Ectodermal cell (in vitro differentiated cells): ENCODE results near the gene TNC.
A peak's percentile ranks its signal among the peaks of the same experiment; 100 is the strongest.

Experiments
- H3K27ac ChIP-seq: 2 replicates; pipeline ENCODE4 v1.7.0; 2013; ENCODE audit warnings: mild to moderate bottlenecking, low read depth, low read length; ENCODE audit not compliant: insufficient read depth, poor library complexity, severe bottlenecking
- H3K27me3 ChIP-seq: 2 replicates; pipeline ENCODE4 v1.7.0; 2013; ENCODE audit warnings: mild to moderate bottlenecking, low read length; ENCODE audit not compliant: insufficient read depth, control insufficient read depth, poor library complexity, severe bottlenecking
- H3K36me3 ChIP-seq: one replicate; pipeline ENCODE4 v1.7.0; 2013; ENCODE audit warnings: low read length; ENCODE audit not compliant: control insufficient read depth, insufficient read depth
- H3K4me1 ChIP-seq: one replicate; pipeline ENCODE4 v1.7.0; 2013; ENCODE audit warnings: low read length; ENCODE audit not compliant: control insufficient read depth, insufficient read depth
- H3K4me3 ChIP-seq: 2 replicates; pipeline ENCODE4 v1.7.0; 2013; ENCODE audit warnings: low read depth, low read length, control low read depth; ENCODE audit not compliant: insufficient read depth
- H3K9me3 ChIP-seq: 2 replicates; pipeline ENCODE4 v1.7.0; 2013; ENCODE audit warnings: mild to moderate bottlenecking, low read length, moderate library complexity; ENCODE audit not compliant: control insufficient read depth
- WGBS, 2 experiments: methylation state at CpG; one replicate each; pipeline ENCODE4 v1.1.7; 2013; ENCODE audit warnings: missing lambda C conversion rate in 2 of 2; 5-methylcytosine and 5-hydroxymethylcytosine counted together

Gene TNC

GRCh38 chr9:115118879-115119218, 892 bp upstream of the TNC start:
- Histone ChIP-seq H3K27ac (peak overlapping the region; percentile 73), H3K27me3 (peaks cover 55% of the 10 kb centered on the region), H3K9me3 (no peaks in the 10 kb centered on the region), H3K4me3 (peak overlapping the region; percentile 35), H3K36me3 (no peaks in the 10 kb centered on the region), H3K4me1 (peaks cover 23% of the 10 kb centered on the region)
- WGBS, 2 experiments: 0 to 3% methylated on average over 5 to 8 of the region's 8 CpGs

GRCh38 chr9:115116421-115117284, 1.3 kb downstream of the TNC start:
- H3K36me3 ChIP-seq: no peaks in the 10 kb centered on the region
- H3K9me3 ChIP-seq: no peaks in the 10 kb centered on the region
- H3K4me3 ChIP-seq: no peak overlapping the region
- peaks cover 23% of the 10 kb centered on the region for H3K4me1 ChIP-seq
- H3K27me3 ChIP-seq: peaks cover 52% of the 10 kb centered on the region
- no peak overlapping the region for H3K27ac ChIP-seq
- 79 to 82% methylated on average over 6 to 8 of the region's 8 CpGs for WGBS, 2 experiments

GRCh38 chr9:115115924-115116323, 2.0 kb downstream of the TNC start:
- Histone ChIP-seq H3K9me3 (no peaks in the 10 kb centered on the region), H3K36me3 (no peaks in the 10 kb centered on the region), H3K4me1 (peaks cover 20% of the 10 kb centered on the region), H3K27me3 (peaks cover 44% of the 10 kb centered on the region), H3K4me3 (no peak overlapping the region), H3K27ac (no peak overlapping the region)
- 50% methylated on average over 1 of the region's 1 CpG for WGBS, 2 experiments

- H3K9me3 ChIP-seq: no peaks in the 10 kb centered on the region
- H3K27ac ChIP-seq: no peak overlapping the region
- H3K4me1 ChIP-seq: peaks cover 17% of the 10 kb centered on the region
- H3K4me3 ChIP-seq: no peak overlapping the region
- 88 to 90% methylated on average over 2 of the region's 2 CpGs for WGBS, 2 experiments
- H3K27me3 ChIP-seq: peaks cover 38% of the 10 kb centered on the region
- no peaks in the 10 kb centered on the region for H3K36me3 ChIP-seq
These were observed 2.7 kb downstream of the TNC start for GRCh38 chr9:115115117-115115880.

- H3K4me1 ChIP-seq: peaks cover 15% of the 10 kb centered on the region
- H3K27ac ChIP-seq: no peak overlapping the region
- peaks cover 34% of the 10 kb centered on the region for H3K27me3 ChIP-seq
- no peaks in the 10 kb centered on the region for H3K9me3 ChIP-seq
- H3K4me3 ChIP-seq: no peak overlapping the region
- WGBS, 2 experiments: 94 to 98% methylated on average over 2 of the region's 2 CpGs
- H3K36me3 ChIP-seq: no peaks in the 10 kb centered on the region
These were observed 3.4 kb downstream of the TNC start for GRCh38 chr9:115114546-115114945.

- H3K36me3 ChIP-seq: no peaks in the 10 kb centered on the region
- no peak overlapping the region for H3K4me3 ChIP-seq
- no peaks in the 10 kb centered on the region for H3K9me3 ChIP-seq
- H3K27me3 ChIP-seq: peaks cover 34% of the 10 kb centered on the region
- 94% methylated on average over 4 of the region's 4 CpGs for WGBS, 2 experiments
- no peak overlapping the region for H3K27ac ChIP-seq
- peaks cover 11% of the 10 kb centered on the region for H3K4me1 ChIP-seq
These were observed 3.9 kb downstream of the TNC start for GRCh38 chr9:115114084-115114483.

- 97 to 98% methylated on average over 4 of the region's 4 CpGs for WGBS, 2 experiments
These were observed 6.1 kb downstream of the TNC start for GRCh38 chr9:115111874-115112273.

GRCh38 chr9:115109486-115109885, 8.5 kb downstream of the TNC start:
- WGBS, 2 experiments: 98 to 100% methylated on average over 1 of the region's 1 CpG
- H3K4me1 ChIP-seq: no peaks in the 10 kb centered on the region

More at GRCh38 chr9:115111874-115112273, 6.1 kb downstream of the TNC start:
- Histone ChIP-seq H3K4me3 (no peak overlapping the region), H3K27me3 (peaks cover 23% of the 10 kb centered on the region), H3K36me3 (no peaks in the 10 kb centered on the region), H3K4me1 (no peaks in the 10 kb centered on the region), H3K9me3 (no peaks in the 10 kb centered on the region), H3K27ac (no peak overlapping the region)

GRCh38 chr9:115107701-115108100, 10.3 kb downstream of the TNC start:
- no peak overlapping the region for H3K4me3 ChIP-seq
- no peaks in the 10 kb centered on the region for H3K27me3 ChIP-seq
- no peaks in the 10 kb centered on the region for H3K9me3 ChIP-seq
- H3K36me3 ChIP-seq: no peaks in the 10 kb centered on the region
- H3K4me1 ChIP-seq: no peaks in the 10 kb centered on the region
- 89 to 96% methylated on average over 2 of the region's 2 CpGs for WGBS, 2 experiments
- H3K27ac ChIP-seq: no peak overlapping the region

More at GRCh38 chr9:115109486-115109885, 8.5 kb downstream of the TNC start:
- no peak overlapping the region for H3K4me3 ChIP-seq
- peaks cover 4% of the 10 kb centered on the region for H3K27me3 ChIP-seq
- H3K27ac ChIP-seq: no peak overlapping the region
- H3K9me3 ChIP-seq: no peaks in the 10 kb centered on the region
- H3K36me3 ChIP-seq: no peaks in the 10 kb centered on the region

- no peak overlapping the region for H3K27ac ChIP-seq
- WGBS, 2 experiments: 88 to 89% methylated on average over 2 of the region's 2 CpGs
- H3K4me3 ChIP-seq: no peak overlapping the region
- H3K36me3 ChIP-seq: no peaks in the 10 kb centered on the region
- no peaks in the 10 kb centered on the region for H3K27me3 ChIP-seq
- H3K9me3 ChIP-seq: no peaks in the 10 kb centered on the region
- no peaks in the 10 kb centered on the region for H3K4me1 ChIP-seq
These were observed 11.3 kb downstream of the TNC start for GRCh38 chr9:115106642-115107041.
